ENCODE results near the gene CYBRD1. TPM values are rescaled to one million over a fixed set of nuclear protein-coding genes. Genes with fewer than 3 reads are reported as not detected.

CYBRD1 gene
- polyA plus RNA-seq, 2 of the 4 experiments (the other 2 are of a cell fraction) = 30.5 to 46.6 TPM

DNA sequence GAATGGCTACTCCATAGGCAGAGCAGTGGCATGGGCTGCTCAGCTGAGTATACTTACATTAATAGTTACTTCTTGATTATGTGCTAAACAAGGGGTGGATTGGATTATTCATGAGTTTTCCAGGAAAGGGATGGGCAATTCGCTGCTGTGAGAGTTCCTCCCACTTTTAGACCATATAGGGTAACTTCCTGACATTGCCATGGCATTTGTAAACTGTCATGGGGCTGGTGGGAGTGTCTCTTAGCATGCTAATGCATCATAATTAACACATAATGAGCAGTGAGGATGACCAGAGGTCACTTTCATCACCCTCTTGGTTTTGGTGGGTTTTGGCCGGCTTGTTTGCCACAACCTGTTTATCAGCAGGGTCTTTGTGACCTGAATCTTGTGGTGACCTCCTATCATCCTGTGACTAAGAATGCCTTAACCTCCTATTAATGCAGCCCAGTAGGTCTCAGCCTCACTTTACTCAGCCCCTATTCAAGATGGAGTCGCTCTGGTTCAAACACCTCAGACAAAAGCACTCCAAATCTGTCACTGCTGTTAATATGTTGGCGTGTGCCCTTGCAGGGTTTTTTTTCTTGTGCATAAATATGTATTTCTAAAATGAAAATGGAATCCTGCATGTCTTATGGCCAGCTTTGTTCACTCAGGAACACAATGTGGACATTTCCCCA lies 56.0 kb downstream of the CYBRD1 start (continued):
- no peak for TF ChIP-seq HOXB5 (CRISPR knock-in tag; IDR thresholded peaks at IDR 0.05)

DNA sequence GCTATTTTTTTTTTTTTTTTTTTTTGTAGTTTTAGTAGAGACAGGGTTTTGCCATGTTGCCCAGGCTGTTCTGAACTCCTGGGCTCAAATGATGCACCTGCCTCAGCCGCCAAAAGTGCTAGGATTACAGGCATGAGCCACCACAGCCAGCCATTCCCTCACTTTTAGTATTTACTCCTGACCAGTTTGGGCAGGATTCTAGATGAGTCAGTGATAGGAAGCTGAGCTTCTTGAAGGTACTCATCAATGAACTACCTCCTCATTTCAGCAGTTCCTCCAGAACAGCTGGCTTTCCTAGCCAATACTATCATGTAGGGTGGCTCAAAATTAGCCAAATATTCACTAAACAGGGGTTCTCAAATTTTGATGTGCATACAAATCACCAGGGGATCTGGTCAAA lies 57.2 kb downstream of the CYBRD1 start:
- DNase-seq (ENCODE audit: low read depth in 1 of 2, low spot score in 1 of 2) (no peak), FAIRE-seq (no peak), ATAC-seq (no peak)
- Histone ChIP-seq H3K27ac (no peak overlapping the region), H3K4me3 (no peak overlapping the region), H3K9me3 (no peaks in the 10 kb centered on the region), H3K4me2 (no peak overlapping the region), H3K4me1 (no peaks in the 10 kb centered on the region)
- ChIA-PET CTCF (interaction anchor here (0.6 to 2.5 kb wide), 5 partner anchors 11 to 947 kb away, joined by 3 to 8 read pairs (median 4); no protein-coding TSS in a partner anchor), POLR2A (no interaction called here)
- TF ChIP-seq POLR2A (IDR thresholded peaks at IDR 0.05; ENCODE audit: low read length) = no peak
- no peak for TF ChIP-seq ZC3H11A (IDR thresholded peaks at IDR 0.05)
- TF ChIP-seq HOXA7 (CRISPR knock-in tag; IDR thresholded peaks at IDR 0.05) = no peak
- no peak for TF ChIP-seq JUN (IDR thresholded peaks at IDR 0.05)
- TF ChIP-seq NFE2L2 (conservative IDR thresholded peaks at IDR 0.05; ENCODE audit: low read length) = no peak
- TF ChIP-seq BHLHE40 (IDR thresholded peaks at IDR 0.05; ENCODE audit: low read depth, low read length) = no peak
- TF ChIP-seq NPAS2 (CRISPR knock-in tag; IDR thresholded peaks at IDR 0.05; ENCODE audit: borderline replicate concordance) = no peak
- TF ChIP-seq TFCP2L1 (CRISPR knock-in tag; IDR thresholded peaks at IDR 0.05) = no peak
- TF ChIP-seq EHF (CRISPR knock-in tag; IDR thresholded peaks at IDR 0.05) = no peak
- no peak for TF ChIP-seq HOXB13 (CRISPR knock-in tag; IDR thresholded peaks at IDR 0.05; ENCODE audit: low read depth)
- WGBS (ENCODE audit: missing lambda C conversion rate) = 57% methylated on average over 1 of the region's 1 CpG

DNA sequence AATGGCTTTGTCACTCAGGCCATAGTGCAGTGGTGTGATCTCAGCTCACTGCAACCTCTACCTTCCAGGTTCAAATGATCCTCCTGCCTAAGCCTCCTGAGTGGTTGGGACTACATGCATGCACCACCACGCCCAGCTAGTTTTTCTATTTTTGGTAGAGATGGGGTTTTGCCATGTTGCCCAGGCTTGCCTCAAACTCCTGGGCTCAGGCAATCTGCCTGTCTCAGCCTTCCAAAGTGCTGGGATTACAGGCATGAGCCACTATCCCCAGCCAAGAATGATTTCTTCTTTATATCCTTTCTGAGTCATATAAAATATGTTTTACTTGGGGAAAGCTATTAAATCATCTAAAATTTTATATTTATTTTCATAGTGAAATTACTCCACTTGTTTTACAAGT lies 61.3 kb downstream of the CYBRD1 start:
- ATAC-seq (no peak), DNase-seq (ENCODE audit: low read depth in 1 of 2, low spot score in 1 of 2) (no peak), FAIRE-seq (no peak)
- Histone ChIP-seq H3K27ac (no peak overlapping the region), H3K4me1 (no peaks in the 10 kb centered on the region), H3K4me2 (no peak overlapping the region), H3K4me3 (no peak overlapping the region), H3K9me3 (0 out of 3 replicates have a peak, but pooled peaks cover 4% of the 10 kb centered on the region)
- CTCF ChIA-PET = interaction anchor here (1.2 to 1.6 kb wide), 3 partner anchors 8 to 589 kb away, joined by 3 to 5 read pairs (median 4); no protein-coding TSS in a partner anchor
- POLR2A ChIA-PET = no interaction called here
- 36% methylated on average over 1 of the region's 1 CpG for WGBS (ENCODE audit: missing lambda C conversion rate)
- TF ChIP-seq, protein P1, sequence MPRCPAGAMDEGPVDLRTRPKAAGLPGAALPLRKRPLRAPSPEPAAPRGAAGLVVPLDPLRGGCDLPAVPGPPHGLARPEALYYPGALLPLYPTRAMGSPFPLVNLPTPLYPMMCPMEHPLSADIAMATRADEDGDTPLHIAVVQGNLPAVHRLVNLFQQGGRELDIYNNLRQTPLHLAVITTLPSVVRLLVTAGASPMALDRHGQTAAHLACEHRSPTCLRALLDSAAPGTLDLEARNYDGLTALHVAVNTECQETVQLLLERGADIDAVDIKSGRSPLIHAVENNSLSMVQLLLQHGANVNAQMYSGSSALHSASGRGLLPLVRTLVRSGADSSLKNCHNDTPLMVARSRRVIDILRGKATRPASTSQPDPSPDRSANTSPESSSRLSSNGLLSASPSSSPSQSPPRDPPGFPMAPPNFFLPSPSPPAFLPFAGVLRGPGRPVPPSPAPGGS (IDR thresholded peaks at IDR 0.05) = no peak
- TF ChIP-seq EHMT2 (IDR thresholded peaks at IDR 0.05; ENCODE audit: low read depth) (no peak), GATA3 (IDR thresholded peaks at IDR 0.05; ENCODE audit: borderline replicate concordance) (no peak), KDM5A (IDR thresholded peaks at IDR 0.05) (no peak), RARB (CRISPR knock-in tag; IDR thresholded peaks at IDR 0.05) (no peak), SREBF2 (IDR thresholded peaks at IDR 0.05) (no peak), FOXS1 (CRISPR knock-in tag; IDR thresholded peaks at IDR 0.05) (no peak), ZFP36 (IDR thresholded peaks at IDR 0.05; ENCODE audit: borderline replicate concordance, partially characterized antibody) (no peak), FOSB (CRISPR knock-in tag; IDR thresholded peaks at IDR 0.05) (no peak), NFE2L2 (conservative IDR thresholded peaks at IDR 0.05; ENCODE audit: low read length) (no peak), CHD2 (IDR thresholded peaks at IDR 0.05; ENCODE audit: low read length, partially characterized antibody) (no peak), ESRRA (IDR thresholded peaks at IDR 0.05; ENCODE audit: borderline replicate concordance, low read length) (no peak), POLR2AphosphoS2 (conservative IDR thresholded peaks at IDR 0.05; ENCODE audit: low read length) (no peak), POLR2A (IDR thresholded peaks at IDR 0.05; ENCODE audit: low read length) (no peak)
- TF ChIP-seq, protein P2, sequence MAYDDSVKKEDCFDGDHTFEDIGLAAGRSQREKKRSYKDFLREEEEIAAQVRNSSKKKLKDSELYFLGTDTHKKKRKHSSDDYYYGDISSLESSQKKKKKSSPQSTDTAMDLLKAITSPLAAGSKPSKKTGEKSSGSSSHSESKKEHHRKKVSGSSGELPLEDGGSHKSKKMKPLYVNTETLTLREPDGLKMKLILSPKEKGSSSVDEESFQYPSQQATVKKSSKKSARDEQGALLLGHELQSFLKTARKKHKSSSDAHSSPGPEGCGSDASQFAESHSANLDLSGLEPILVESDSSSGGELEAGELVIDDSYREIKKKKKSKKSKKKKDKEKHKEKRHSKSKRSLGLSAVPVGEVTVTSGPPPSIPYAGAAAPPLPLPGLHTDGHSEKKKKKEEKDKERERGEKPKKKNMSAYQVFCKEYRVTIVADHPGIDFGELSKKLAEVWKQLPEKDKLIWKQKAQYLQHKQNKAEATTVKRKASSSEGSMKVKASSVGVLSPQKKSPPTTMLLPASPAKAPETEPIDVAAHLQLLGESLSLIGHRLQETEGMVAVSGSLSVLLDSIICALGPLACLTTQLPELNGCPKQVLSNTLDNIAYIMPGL (CRISPR knock-in tag; IDR thresholded peaks at IDR 0.05; ENCODE audit: borderline replicate concordance) = no peak
- TF ChIP-seq, protein P3, sequence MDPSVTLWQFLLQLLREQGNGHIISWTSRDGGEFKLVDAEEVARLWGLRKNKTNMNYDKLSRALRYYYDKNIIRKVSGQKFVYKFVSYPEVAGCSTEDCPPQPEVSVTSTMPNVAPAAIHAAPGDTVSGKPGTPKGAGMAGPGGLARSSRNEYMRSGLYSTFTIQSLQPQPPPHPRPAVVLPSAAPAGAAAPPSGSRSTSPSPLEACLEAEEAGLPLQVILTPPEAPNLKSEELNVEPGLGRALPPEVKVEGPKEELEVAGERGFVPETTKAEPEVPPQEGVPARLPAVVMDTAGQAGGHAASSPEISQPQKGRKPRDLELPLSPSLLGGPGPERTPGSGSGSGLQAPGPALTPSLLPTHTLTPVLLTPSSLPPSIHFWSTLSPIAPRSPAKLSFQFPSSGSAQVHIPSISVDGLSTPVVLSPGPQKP (IDR thresholded peaks at IDR 0.05; ENCODE audit: low read depth, low read length) = no peak
- TF ChIP-seq, protein P4, sequence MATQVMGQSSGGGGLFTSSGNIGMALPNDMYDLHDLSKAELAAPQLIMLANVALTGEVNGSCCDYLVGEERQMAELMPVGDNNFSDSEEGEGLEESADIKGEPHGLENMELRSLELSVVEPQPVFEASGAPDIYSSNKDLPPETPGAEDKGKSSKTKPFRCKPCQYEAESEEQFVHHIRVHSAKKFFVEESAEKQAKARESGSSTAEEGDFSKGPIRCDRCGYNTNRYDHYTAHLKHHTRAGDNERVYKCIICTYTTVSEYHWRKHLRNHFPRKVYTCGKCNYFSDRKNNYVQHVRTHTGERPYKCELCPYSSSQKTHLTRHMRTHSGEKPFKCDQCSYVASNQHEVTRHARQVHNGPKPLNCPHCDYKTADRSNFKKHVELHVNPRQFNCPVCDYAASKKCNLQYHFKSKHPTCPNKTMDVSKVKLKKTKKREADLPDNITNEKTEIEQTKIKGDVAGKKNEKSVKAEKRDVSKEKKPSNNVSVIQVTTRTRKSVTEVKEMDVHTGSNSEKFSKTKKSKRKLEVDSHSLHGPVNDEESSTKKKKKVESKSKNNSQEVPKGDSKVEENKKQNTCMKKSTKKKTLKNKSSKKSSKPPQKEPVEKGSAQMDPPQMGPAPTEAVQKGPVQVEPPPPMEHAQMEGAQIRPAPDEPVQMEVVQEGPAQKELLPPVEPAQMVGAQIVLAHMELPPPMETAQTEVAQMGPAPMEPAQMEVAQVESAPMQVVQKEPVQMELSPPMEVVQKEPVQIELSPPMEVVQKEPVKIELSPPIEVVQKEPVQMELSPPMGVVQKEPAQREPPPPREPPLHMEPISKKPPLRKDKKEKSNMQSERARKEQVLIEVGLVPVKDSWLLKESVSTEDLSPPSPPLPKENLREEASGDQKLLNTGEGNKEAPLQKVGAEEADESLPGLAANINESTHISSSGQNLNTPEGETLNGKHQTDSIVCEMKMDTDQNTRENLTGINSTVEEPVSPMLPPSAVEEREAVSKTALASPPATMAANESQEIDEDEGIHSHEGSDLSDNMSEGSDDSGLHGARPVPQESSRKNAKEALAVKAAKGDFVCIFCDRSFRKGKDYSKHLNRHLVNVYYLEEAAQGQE (IDR thresholded peaks at IDR 0.05) = no peak
- TF ChIP-seq, protein P5, sequence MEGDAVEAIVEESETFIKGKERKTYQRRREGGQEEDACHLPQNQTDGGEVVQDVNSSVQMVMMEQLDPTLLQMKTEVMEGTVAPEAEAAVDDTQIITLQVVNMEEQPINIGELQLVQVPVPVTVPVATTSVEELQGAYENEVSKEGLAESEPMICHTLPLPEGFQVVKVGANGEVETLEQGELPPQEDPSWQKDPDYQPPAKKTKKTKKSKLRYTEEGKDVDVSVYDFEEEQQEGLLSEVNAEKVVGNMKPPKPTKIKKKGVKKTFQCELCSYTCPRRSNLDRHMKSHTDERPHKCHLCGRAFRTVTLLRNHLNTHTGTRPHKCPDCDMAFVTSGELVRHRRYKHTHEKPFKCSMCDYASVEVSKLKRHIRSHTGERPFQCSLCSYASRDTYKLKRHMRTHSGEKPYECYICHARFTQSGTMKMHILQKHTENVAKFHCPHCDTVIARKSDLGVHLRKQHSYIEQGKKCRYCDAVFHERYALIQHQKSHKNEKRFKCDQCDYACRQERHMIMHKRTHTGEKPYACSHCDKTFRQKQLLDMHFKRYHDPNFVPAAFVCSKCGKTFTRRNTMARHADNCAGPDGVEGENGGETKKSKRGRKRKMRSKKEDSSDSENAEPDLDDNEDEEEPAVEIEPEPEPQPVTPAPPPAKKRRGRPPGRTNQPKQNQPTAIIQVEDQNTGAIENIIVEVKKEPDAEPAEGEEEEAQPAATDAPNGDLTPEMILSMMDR (IDR thresholded peaks at IDR 0.05) = no peak

Data from A549 (cell line).